B cell (primary cell): ENCODE results near the gene PLPP4. TPM values are rescaled to one million over a fixed set of nuclear protein-coding genes. Genes with fewer than 3 reads are reported as not detected.

ENCODE experiments used
- ATAC-seq: fragments of 200-7000 bp; cut with Tn5 transposase; one replicate; pipeline ENCODE4 v1.10.0; 2021; ENCODE audit warnings: low read depth, mild to moderate bottlenecking, moderate number of reproducible peaks, moderate library complexity
- CTCF ChIA-PET: fragments of 350-600 bp; sonication (Branson Sonifier 250); formaldehyde crosslinking; loops from one replicate; lab custom pipeline; 2021; ENCODE audit warnings: antibody characterized with exemption, inconsistent platforms; lab: Charles Lee
- POLR2A ChIA-PET: fragments of 350-600 bp; sonication (Branson Sonifier 250); formaldehyde crosslinking; loops from one replicate; lab custom pipeline; 2021; ENCODE audit warnings: antibody characterized with exemption; lab: Charles Lee
- DNase-seq: peaks from one replicate; pipeline ENCODE4 v3.0.0; 2013
- H2AFZ ChIP-seq: 2 replicates; pipeline ENCODE4 v1.6.1; 2012; ENCODE audit warnings: mild to moderate bottlenecking, low read depth, low read length; ENCODE audit not compliant: insufficient read depth, poor library complexity, severe bottlenecking
- H3K27ac ChIP-seq, 2 donors: 1 replicate in 1 of 2; 2 replicates in 1 of 2; pipeline ENCODE4 v1.5.1; 2012 to 2013; ENCODE audit warnings: low read length in 2 of 2, mild to moderate bottlenecking in 2 of 2, moderate library complexity in 1 of 2
- H3K27me3 ChIP-seq, 4 experiments: fragments of 200-600 bp in 1 of 4; sonication (generic) in 1 of 4; replicated peaks in 1 of 4; 1 replicate in 2 of 4; 2 replicates in 2 of 4; pipeline versions ENCODE4 v1.6.1 to v1.7.0; 2013 to 2016; ENCODE audit warnings: low read length in 3 of 4, mild to moderate bottlenecking in 2 of 4, mixed read lengths in 1 of 4, moderate library complexity in 1 of 4; ENCODE audit not compliant: insufficient read depth in 4 of 4, control insufficient read depth in 3 of 4; ENCODE audit errors: control extremely low read depth in 1 of 4
- H3K36me3 ChIP-seq, 2 experiments: replicated peaks in 1 of 2; 1 replicate in 1 of 2; 2 replicates in 1 of 2; pipeline versions ENCODE4 v1.6.1 to v1.7.1; 2013; ENCODE audit warnings: low read length in 1 of 2; ENCODE audit not compliant: insufficient read depth in 2 of 2, control insufficient read depth in 1 of 2; ENCODE audit errors: control extremely low read depth in 1 of 2, extremely low read depth in 1 of 2
- H3K4me1 ChIP-seq, 2 donors: fragments of 200-600 bp in 1 of 2; sonication (generic) in 1 of 2; 1 replicate in 1 of 2; 2 replicates in 1 of 2; pipeline versions ENCODE4 v1.5.1 to v1.6.1; 2013 to 2017; ENCODE audit warnings: low read length in 2 of 2; ENCODE audit not compliant: control insufficient read depth in 2 of 2, insufficient read depth in 2 of 2
- H3K4me2 ChIP-seq: replicated peaks from 2 replicates; pipeline ENCODE3; 2012; ENCODE audit warnings: mild to moderate bottlenecking, low read depth, low read length; ENCODE audit not compliant: poor library complexity, severe bottlenecking
- H3K4me3 ChIP-seq, 5 experiments: fragments of 200-600 bp in 1 of 5; sonication (generic) in 1 of 5; 1 replicate in 3 of 5; 2 replicates in 2 of 5; pipeline versions ENCODE4 v1.5.1 to v1.7.0; 2011 to 2016; ENCODE audit warnings: low read length in 4 of 5, mild to moderate bottlenecking in 4 of 5, low read depth in 2 of 5, control low read depth in 1 of 5, moderate library complexity in 1 of 5; ENCODE audit not compliant: insufficient read depth in 1 of 5; ENCODE audit errors: control extremely low read depth in 1 of 5, extremely low read depth in 1 of 5
- H3K79me2 ChIP-seq: fragments of 200-600 bp; sonication (generic); one replicate; pipeline ENCODE4 v1.6.0; 2016; ENCODE audit warnings: low read length; ENCODE audit not compliant: control insufficient read depth, insufficient read depth
- H3K9ac ChIP-seq: fragments of 200-600 bp; sonication (generic); 2 replicates; pipeline ENCODE4 v1.6.1; 2017; ENCODE audit warnings: mild to moderate bottlenecking, low read length, moderate library complexity
- H3K9me3 ChIP-seq, 3 donors: one replicate each; pipeline versions ENCODE4 v1.6.1 to v1.7.1; 2013; ENCODE audit warnings: low read length in 2 of 3; ENCODE audit not compliant: control insufficient read depth in 2 of 3, insufficient read depth in 1 of 3; ENCODE audit errors: control extremely low read depth in 1 of 3
- H4K20me1 ChIP-seq: 2 replicates; pipeline ENCODE4 v1.6.0; 2012; ENCODE audit warnings: mild to moderate bottlenecking, low read length; ENCODE audit not compliant: insufficient read depth, control insufficient read depth, poor library complexity, severe bottlenecking
- H3K27ac Mint-ChIP-seq: one replicate; pipeline ENCODE4 v1.8.0; 2021; ENCODE audit warnings: mixed read lengths
- H3K27me3 Mint-ChIP-seq: one replicate; pipeline ENCODE4 v1.8.0; 2021; ENCODE audit warnings: mixed read lengths
- H3K4me1 Mint-ChIP-seq: one replicate; pipeline ENCODE4 v1.8.0; 2021; ENCODE audit warnings: mixed read lengths
- H3K4me3 Mint-ChIP-seq: one replicate; pipeline ENCODE4 v1.8.0; 2021; ENCODE audit warnings: mixed read lengths
- H3K9me3 Mint-ChIP-seq: one replicate; pipeline ENCODE4 v1.8.0; 2022; ENCODE audit warnings: mixed read lengths; ENCODE audit not compliant: insufficient read depth
- EZH2 ChIP-seq: IDR thresholded peaks from 2 replicates; pipeline ENCODE4 v1.6.1; 2012; ENCODE audit warnings: borderline replicate concordance, low read depth, mild to moderate bottlenecking, moderate library complexity, low read length; ENCODE audit not compliant: insufficient read depth, poor library complexity, severe bottlenecking
- WGBS: methylation state at CpG from one replicate; pipeline ENCODE4 v1.1.5; 2013; ENCODE audit warnings: missing lambda C conversion rate; ENCODE audit not compliant: insufficient coverage; 5-methylcytosine and 5-hydroxymethylcytosine counted together
- intact Hi-C: fragments of 100-400 bp; cut with micrococcal nuclease; formaldehyde crosslinking; loops from one replicate; pipeline ENCODE4 v1.10.0; 2022
- polyA plus RNA-seq: library from polyadenylated mRNA; depleted of rRNA; stranded (reverse); fragments of >200 nt; gene quantifications from 2 replicates; pipeline ENCODE4 v1.2.3, GENCODE V29; 2012
- total RNA-seq, 2 donors: library from RNA; stranded (reverse); fragments of 120-200 nt in 1 of 2; gene quantifications; 1 replicate in 1 of 2; 2 replicates in 1 of 2; pipeline versions ENCODE4 v1.2.3 to v1.2.4, GENCODE V29; 2013 to 2022
- TF ChIP-seq, protein P1 (sequence below): fragments of 200-600 bp; IDR thresholded peaks from one replicate; pipeline ENCODE4 v1.8.0; 2022; ENCODE audit warnings: antibody characterized with exemption, mild to moderate bottlenecking

The PLPP4 gene
- total and polyA plus RNA-seq, 2 donors (not counting 1 experiment from before 2014, with no cell fraction given) = not detected

DNA sequence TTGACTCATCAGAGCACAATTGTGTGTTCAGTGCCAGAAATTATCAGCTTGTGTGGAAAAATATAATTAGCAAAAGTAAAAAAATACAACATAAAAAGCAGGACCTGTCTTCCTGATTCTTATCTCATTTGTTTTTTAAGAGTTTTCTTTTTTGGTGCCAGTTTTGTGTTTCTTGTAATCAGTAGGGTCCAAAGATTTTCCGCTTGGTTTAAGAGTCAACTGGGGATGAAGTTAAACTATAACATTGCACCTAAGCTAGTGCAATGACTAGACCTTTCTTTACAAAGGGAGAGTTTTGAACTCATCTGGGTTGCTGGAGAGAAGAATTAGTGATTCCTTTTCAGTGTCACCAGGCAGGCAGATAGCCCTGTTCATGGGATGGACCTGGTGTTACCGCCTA is 113.4 kb downstream of the PLPP4 start:
- Mint-ChIP-seq H3K9me3 (no peaks in the 10 kb centered on the region), H3K27ac (no peak overlapping the region), H3K4me1 (no peaks in the 10 kb centered on the region), H3K27me3 (peaks cover 4% of the 10 kb centered on the region), H3K4me3 (no peak overlapping the region)
- no peak overlapping the region for H3K9ac ChIP-seq
- no peaks in the 10 kb centered on the region for H3K27me3 ChIP-seq
- no peaks in the 10 kb centered on the region for H4K20me1 ChIP-seq
- H3K79me2 ChIP-seq = no peaks in the 10 kb centered on the region
- H3K4me1 ChIP-seq = no peaks in the 10 kb centered on the region
- ChIA-PET POLR2A (no interaction called here), CTCF (no interaction called here)
- H3K4me2 ChIP-seq = no peak overlapping the region
- no peak overlapping the region for H3K4me3 ChIP-seq
- H3K27ac ChIP-seq = no peak overlapping the region
- DNase-seq (no peak), ATAC-seq (no peak)
- TF ChIP-seq, protein P1, sequence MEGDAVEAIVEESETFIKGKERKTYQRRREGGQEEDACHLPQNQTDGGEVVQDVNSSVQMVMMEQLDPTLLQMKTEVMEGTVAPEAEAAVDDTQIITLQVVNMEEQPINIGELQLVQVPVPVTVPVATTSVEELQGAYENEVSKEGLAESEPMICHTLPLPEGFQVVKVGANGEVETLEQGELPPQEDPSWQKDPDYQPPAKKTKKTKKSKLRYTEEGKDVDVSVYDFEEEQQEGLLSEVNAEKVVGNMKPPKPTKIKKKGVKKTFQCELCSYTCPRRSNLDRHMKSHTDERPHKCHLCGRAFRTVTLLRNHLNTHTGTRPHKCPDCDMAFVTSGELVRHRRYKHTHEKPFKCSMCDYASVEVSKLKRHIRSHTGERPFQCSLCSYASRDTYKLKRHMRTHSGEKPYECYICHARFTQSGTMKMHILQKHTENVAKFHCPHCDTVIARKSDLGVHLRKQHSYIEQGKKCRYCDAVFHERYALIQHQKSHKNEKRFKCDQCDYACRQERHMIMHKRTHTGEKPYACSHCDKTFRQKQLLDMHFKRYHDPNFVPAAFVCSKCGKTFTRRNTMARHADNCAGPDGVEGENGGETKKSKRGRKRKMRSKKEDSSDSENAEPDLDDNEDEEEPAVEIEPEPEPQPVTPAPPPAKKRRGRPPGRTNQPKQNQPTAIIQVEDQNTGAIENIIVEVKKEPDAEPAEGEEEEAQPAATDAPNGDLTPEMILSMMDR = no peak
- TF ChIP-seq EZH2 = no peak
- no peak overlapping the region for H2AFZ ChIP-seq
- no peaks in the 10 kb centered on the region for H3K36me3 ChIP-seq
- peaks cover 0 to 4% (median 0%) of the 10 kb centered on the region in 3 donors for H3K9me3 ChIP-seq
- no CpG with 5 or more reads among the region's 2 CpGs for WGBS
- intact Hi-C loops = no loop called here

DNA sequence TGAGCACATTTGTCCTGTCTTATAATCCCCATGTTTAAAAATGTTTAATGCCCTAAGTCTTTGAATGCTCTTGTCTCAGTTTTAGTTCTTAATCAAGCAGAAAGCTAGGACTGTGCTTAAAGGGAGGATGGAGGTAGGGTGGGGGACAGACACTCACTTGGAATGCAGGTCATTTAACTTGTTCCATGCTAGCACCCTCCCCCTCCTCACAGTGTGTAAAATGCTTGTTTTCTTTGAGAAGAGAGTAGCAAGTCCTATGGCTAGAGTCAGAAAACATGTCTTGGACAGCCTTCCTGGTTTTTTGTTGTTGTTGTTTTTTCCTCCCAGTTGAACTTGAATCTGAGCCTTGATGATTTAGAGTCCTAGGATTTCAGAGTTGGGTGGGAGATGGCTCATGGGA is 114.2 kb downstream of the PLPP4 start:
- no peak overlapping the region for H3K4me3 Mint-ChIP-seq
- DNase-seq (no peak), ATAC-seq (no peak)
- Histone ChIP-seq H3K9ac (no peak overlapping the region), H3K27ac (no peak overlapping the region), H3K9me3 (peaks cover 0 to 6% (median 0%) of the 10 kb centered on the region in 3 donors), H3K4me3 (no peak overlapping the region), H2AFZ (no peak overlapping the region), H3K4me1 (no peaks in the 10 kb centered on the region), H3K79me2 (no peaks in the 10 kb centered on the region), H3K4me2 (no peak overlapping the region), H3K36me3 (no peaks in the 10 kb centered on the region), H4K20me1 (no peaks in the 10 kb centered on the region), H3K27me3 (no peaks in the 10 kb centered on the region)
- H3K9me3 Mint-ChIP-seq = no peaks in the 10 kb centered on the region
- H3K27ac Mint-ChIP-seq = no peak overlapping the region
- TF ChIP-seq EZH2 = no peak
- TF ChIP-seq, protein P1 = no peak
- peaks cover 4% of the 10 kb centered on the region for H3K27me3 Mint-ChIP-seq
- ChIA-PET CTCF (no interaction called here), POLR2A (no interaction called here)
- intact Hi-C loops = no loop called here
- H3K4me1 Mint-ChIP-seq = no peaks in the 10 kb centered on the region
